Measurements from ENCODE around the gene SNX19.
"Not testable (repeated sequence)": the region's sequence is repeated elsewhere in the genome, so short reads cannot be mapped to it uniquely, and the experiment has no call there.

SNX19 gene

GRCh38 chr11:130874396-130874795 lies 41.9 kb downstream of the SNX19 start:
- DNase-seq (ENCODE audit: low read depth, low spot score) = no peak
- peak overlapping the region; percentile 15 for H3K27ac ChIP-seq

- no peak for DNase-seq (ENCODE audit: low read depth, low spot score)
Observed at GRCh38 chr11:130873761-130874160, 42.5 kb downstream of the SNX19 start.

GRCh38 chr11:130872981-130873380 lies 43.3 kb downstream of the SNX19 start:
- DNase-seq (ENCODE audit: low read depth, low spot score) = no peak
- no peak overlapping the region for H3K27ac ChIP-seq

More at GRCh38 chr11:130873761-130874160, 42.5 kb downstream of the SNX19 start:
- H3K27ac ChIP-seq = peak overlapping the region; percentile 15

- no peak for DNase-seq (ENCODE audit: low read depth, low spot score)
- H3K27ac ChIP-seq = no peak overlapping the region
Observed at GRCh38 chr11:130872513-130872912, 43.8 kb downstream of the SNX19 start.

GRCh38 chr11:130872102-130872501 lies 44.2 kb downstream of the SNX19 start:
- DNase-seq (ENCODE audit: low read depth, low spot score) = no peak
- H3K27ac ChIP-seq = no peak overlapping the region

- no peak overlapping the region for H3K27ac ChIP-seq
- no peak for DNase-seq (ENCODE audit: low read depth, low spot score)
Observed at GRCh38 chr11:130871616-130872015, 44.7 kb downstream of the SNX19 start.

GRCh38 chr11:130868721-130869390 lies 47.4 kb downstream of the SNX19 start:
- no peak overlapping the region for H3K27ac ChIP-seq
- no peak for DNase-seq (ENCODE audit: low read depth, low spot score)

- DNase-seq (ENCODE audit: low read depth, low spot score) = no peak
- H3K27ac ChIP-seq = no peak overlapping the region
Observed at GRCh38 chr11:130868086-130868710, 48.1 kb downstream of the SNX19 start.

- no peak overlapping the region for H3K27ac ChIP-seq
- no peak for DNase-seq (ENCODE audit: low read depth, low spot score)
Observed at GRCh38 chr11:130866831-130867230, 49.4 kb downstream of the SNX19 start.

- DNase-seq (ENCODE audit: low read depth, low spot score) = no peak
- no peak overlapping the region for H3K27ac ChIP-seq
Observed at GRCh38 chr11:130865774-130866114, 50.5 kb downstream of the SNX19 start.

GRCh38 chr11:130865091-130865773 lies 51.0 kb downstream of the SNX19 start:
- no peak for DNase-seq (ENCODE audit: low read depth, low spot score)
- H3K27ac ChIP-seq = no peak overlapping the region

GRCh38 chr11:130861902-130862860 lies 54.1 kb downstream of the SNX19 start:
- H3K27ac ChIP-seq = no peak overlapping the region
- DNase-seq (ENCODE audit: low read depth, low spot score) = peak; percentile 45

- no peak overlapping the region for H3K27ac ChIP-seq
- DNase-seq (ENCODE audit: low read depth, low spot score) = no peak
Observed at GRCh38 chr11:130861283-130861682, 55.0 kb downstream of the SNX19 start.

- DNase-seq (ENCODE audit: low read depth, low spot score) = no peak
- H3K27ac ChIP-seq = no peak overlapping the region
Observed at GRCh38 chr11:130859886-130860285, 56.4 kb downstream of the SNX19 start.

- no peak for DNase-seq (ENCODE audit: low read depth, low spot score)
Observed at GRCh38 chr11:130858215-130858614, 58.1 kb downstream of the SNX19 start.

GRCh38 chr11:130855707-130856106 lies 60.6 kb downstream of the SNX19 start:
- not testable (repeated sequence) for DNase-seq (ENCODE audit: low read depth, low spot score); H3K27ac ChIP-seq

More at GRCh38 chr11:130858215-130858614, 58.1 kb downstream of the SNX19 start:
- no peak overlapping the region for H3K27ac ChIP-seq

- DNase-seq (ENCODE audit: low read depth, low spot score) = no peak
- no peak overlapping the region for H3K27ac ChIP-seq
Observed at GRCh38 chr11:130854483-130854882, 61.8 kb downstream of the SNX19 start.

- DNase-seq (ENCODE audit: low read depth, low spot score) = no peak
- H3K27ac ChIP-seq = no peak overlapping the region
Observed at GRCh38 chr11:130852589-130852988, 63.7 kb downstream of the SNX19 start.

GRCh38 chr11:130850185-130850944 lies 65.9 kb downstream of the SNX19 start:
- DNase-seq (ENCODE audit: low read depth, low spot score) = no peak
- no peak overlapping the region for H3K27ac ChIP-seq

- no peak for DNase-seq (ENCODE audit: low read depth, low spot score)
- peak overlapping the region; percentile 97 for H3K27ac ChIP-seq
Observed at GRCh38 chr11:130849215-130849568, 67.1 kb downstream of the SNX19 start.
